Measurements from ENCODE around the gene ITGB3.
"Not testable (repeated sequence)": the region's sequence is repeated elsewhere in the genome, so short reads cannot be mapped to it uniquely, and the experiment has no call there.

ITGB3 gene

GRCh38 chr17:47218896-47219430 is 34.7 kb upstream of the ITGB3 start:
- H3K9me3 ChIP-seq (ENCODE audit: insufficient read depth, low read length) = peaks cover 5% of the 10 kb centered on the region; the same call in 1 of the 2 replicates
- no peak overlapping the region for H3K4me3 ChIP-seq (ENCODE audit: insufficient read length, low read depth)
- DNase-seq (ENCODE audit: low read depth, low spot score) = no peak
- H3K9ac ChIP-seq (ENCODE audit: insufficient read length, low read depth) = no peak overlapping the region
- H3K36me3 ChIP-seq (ENCODE audit: insufficient read depth, insufficient read length, low read length) = peaks cover 4% of the 10 kb centered on the region
- peaks cover 11% of the 10 kb centered on the region for H3K27me3 ChIP-seq (ENCODE audit: insufficient read depth, insufficient read length)
- no peak for TF ChIP-seq ZNF274 (IDR thresholded peaks at IDR 0.05; ENCODE audit: low read depth, low read length)
- TF ChIP-seq YY1 (IDR thresholded peaks at IDR 0.05; ENCODE audit: insufficient read depth, insufficient read length) = no peak
- no peak for TF ChIP-seq SUZ12 (IDR thresholded peaks at IDR 0.05; ENCODE audit: extremely low read depth, insufficient read depth, insufficient read length)
- H3K4me1 ChIP-seq (ENCODE audit: insufficient read depth, insufficient read length) = peaks cover 6% of the 10 kb centered on the region

GRCh38 chr17:47219621-47220475 is 33.8 kb upstream of the ITGB3 start:
- Histone ChIP-seq H3K9ac (ENCODE audit: insufficient read length, low read depth) (no peak overlapping the region), H3K4me3 (ENCODE audit: insufficient read length, low read depth) (no peak overlapping the region), H3K27me3 (ENCODE audit: insufficient read depth, insufficient read length) (peaks cover 11% of the 10 kb centered on the region), H3K4me1 (ENCODE audit: insufficient read depth, insufficient read length) (peaks cover 6% of the 10 kb centered on the region), H3K36me3 (ENCODE audit: insufficient read depth, insufficient read length, low read length) (peaks cover 4% of the 10 kb centered on the region), H3K9me3 (ENCODE audit: insufficient read depth, low read length) (peaks cover 12% of the 10 kb centered on the region; the same call in 1 of the 2 replicates)
- no peak for TF ChIP-seq SUZ12 (IDR thresholded peaks at IDR 0.05; ENCODE audit: extremely low read depth, insufficient read depth, insufficient read length)
- no peak for DNase-seq (ENCODE audit: low read depth, low spot score)

GRCh38 chr17:47220531-47220999 is 33.1 kb upstream of the ITGB3 start:
- H3K4me1 ChIP-seq (ENCODE audit: insufficient read depth, insufficient read length) = peaks cover 6% of the 10 kb centered on the region

GRCh38 chr17:47221154-47221553 is 32.5 kb upstream of the ITGB3 start:
- Histone ChIP-seq H3K36me3 (ENCODE audit: insufficient read depth, insufficient read length, low read length) (peaks cover 4% of the 10 kb centered on the region), H3K9me3 (ENCODE audit: insufficient read depth, low read length) (peaks cover 12% of the 10 kb centered on the region; the same call in 1 of the 2 replicates), H3K27me3 (ENCODE audit: insufficient read depth, insufficient read length) (peaks cover 11% of the 10 kb centered on the region), H3K9ac (ENCODE audit: insufficient read length, low read depth) (no peak overlapping the region), H3K4me3 (ENCODE audit: insufficient read length, low read depth) (no peak overlapping the region), H3K4me1 (ENCODE audit: insufficient read depth, insufficient read length) (peaks cover 6% of the 10 kb centered on the region)
- DNase-seq (ENCODE audit: low read depth, low spot score) = no peak
- TF ChIP-seq SUZ12 (IDR thresholded peaks at IDR 0.05; ENCODE audit: extremely low read depth, insufficient read depth, insufficient read length) = no peak
- TF ChIP-seq YY1 (IDR thresholded peaks at IDR 0.05; ENCODE audit: insufficient read depth, insufficient read length) = no peak

More at GRCh38 chr17:47220531-47220999, 33.1 kb upstream of the ITGB3 start:
- H3K4me3 ChIP-seq (ENCODE audit: insufficient read length, low read depth) = no peak overlapping the region
- H3K36me3 ChIP-seq (ENCODE audit: insufficient read depth, insufficient read length, low read length) = peaks cover 4% of the 10 kb centered on the region
- peaks cover 12% of the 10 kb centered on the region; the same call in 1 of the 2 replicates for H3K9me3 ChIP-seq (ENCODE audit: insufficient read depth, low read length)
- peaks cover 11% of the 10 kb centered on the region for H3K27me3 ChIP-seq (ENCODE audit: insufficient read depth, insufficient read length)
- TF ChIP-seq YY1 (IDR thresholded peaks at IDR 0.05; ENCODE audit: insufficient read depth, insufficient read length) (no peak), ZNF274 (IDR thresholded peaks at IDR 0.05; ENCODE audit: low read depth, low read length) (no peak), SUZ12 (IDR thresholded peaks at IDR 0.05; ENCODE audit: extremely low read depth, insufficient read depth, insufficient read length) (no peak)
- DNase-seq (ENCODE audit: low read depth, low spot score) = no peak
- no peak overlapping the region for H3K9ac ChIP-seq (ENCODE audit: insufficient read length, low read depth)

- H3K36me3 ChIP-seq (ENCODE audit: insufficient read depth, insufficient read length, low read length) = peaks cover 4% of the 10 kb centered on the region
- peaks cover 11% of the 10 kb centered on the region for H3K27me3 ChIP-seq (ENCODE audit: insufficient read depth, insufficient read length)
- H3K9me3 ChIP-seq (ENCODE audit: insufficient read depth, low read length) = peaks cover 12% of the 10 kb centered on the region; the same call in 1 of the 2 replicates
- no peak for TF ChIP-seq ZNF274 (IDR thresholded peaks at IDR 0.05; ENCODE audit: low read depth, low read length)
- TF ChIP-seq SUZ12 (IDR thresholded peaks at IDR 0.05; ENCODE audit: extremely low read depth, insufficient read depth, insufficient read length) = no peak
- TF ChIP-seq YY1 (IDR thresholded peaks at IDR 0.05; ENCODE audit: insufficient read depth, insufficient read length) = no peak
- DNase-seq (ENCODE audit: low read depth, low spot score) = no peak
- H3K4me1 ChIP-seq (ENCODE audit: insufficient read depth, insufficient read length) = peaks cover 6% of the 10 kb centered on the region
- no peak overlapping the region for H3K9ac ChIP-seq (ENCODE audit: insufficient read length, low read depth)
- no peak overlapping the region for H3K4me3 ChIP-seq (ENCODE audit: insufficient read length, low read depth)
Observed at GRCh38 chr17:47222047-47222446, 31.6 kb upstream of the ITGB3 start.

GRCh38 chr17:47223007-47223406 is 30.6 kb upstream of the ITGB3 start:
- H3K27me3 ChIP-seq (ENCODE audit: insufficient read depth, insufficient read length) = peaks cover 11% of the 10 kb centered on the region
- H3K4me3 ChIP-seq (ENCODE audit: insufficient read length, low read depth) = no peak overlapping the region
- peaks cover 12% of the 10 kb centered on the region; the same call in 1 of the 2 replicates for H3K9me3 ChIP-seq (ENCODE audit: insufficient read depth, low read length)
- H3K4me1 ChIP-seq (ENCODE audit: insufficient read depth, insufficient read length) = peaks cover 6% of the 10 kb centered on the region
- DNase-seq (ENCODE audit: low read depth, low spot score) = no peak
- peaks cover 4% of the 10 kb centered on the region for H3K36me3 ChIP-seq (ENCODE audit: insufficient read depth, insufficient read length, low read length)
- TF ChIP-seq SUZ12 (IDR thresholded peaks at IDR 0.05; ENCODE audit: extremely low read depth, insufficient read depth, insufficient read length) (no peak), ZNF274 (IDR thresholded peaks at IDR 0.05; ENCODE audit: low read depth, low read length) (no peak), YY1 (IDR thresholded peaks at IDR 0.05; ENCODE audit: insufficient read depth, insufficient read length) (no peak)
- no peak overlapping the region for H3K9ac ChIP-seq (ENCODE audit: insufficient read length, low read depth)

GRCh38 chr17:47223460-47223859 is 30.2 kb upstream of the ITGB3 start:
- H3K4me3 ChIP-seq (ENCODE audit: insufficient read length, low read depth) = no peak overlapping the region
- no peak for TF ChIP-seq YY1 (IDR thresholded peaks at IDR 0.05; ENCODE audit: insufficient read depth, insufficient read length)
- no peak for TF ChIP-seq SUZ12 (IDR thresholded peaks at IDR 0.05; ENCODE audit: extremely low read depth, insufficient read depth, insufficient read length)
- TF ChIP-seq ZNF274 (IDR thresholded peaks at IDR 0.05; ENCODE audit: low read depth, low read length) = no peak
- DNase-seq (ENCODE audit: low read depth, low spot score) = no peak
- peaks cover 12% of the 10 kb centered on the region; the same call in 1 of the 2 replicates for H3K9me3 ChIP-seq (ENCODE audit: insufficient read depth, low read length)
- peaks cover 6% of the 10 kb centered on the region for H3K4me1 ChIP-seq (ENCODE audit: insufficient read depth, insufficient read length)
- H3K27me3 ChIP-seq (ENCODE audit: insufficient read depth, insufficient read length) = peaks cover 11% of the 10 kb centered on the region
- H3K36me3 ChIP-seq (ENCODE audit: insufficient read depth, insufficient read length, low read length) = peaks cover 4% of the 10 kb centered on the region
- no peak overlapping the region for H3K9ac ChIP-seq (ENCODE audit: insufficient read length, low read depth)

GRCh38 chr17:47224077-47224476 is 29.6 kb upstream of the ITGB3 start:
- not testable (repeated sequence) for DNase-seq (ENCODE audit: low read depth, low spot score); H3K4me1 ChIP-seq (ENCODE audit: insufficient read depth, insufficient read length)

More at GRCh38 chr17:47224077-47224476, 29.6 kb upstream of the ITGB3 start:
- not testable (repeated sequence) for H3K36me3 ChIP-seq (ENCODE audit: insufficient read depth, insufficient read length, low read length); H3K4me3 ChIP-seq (ENCODE audit: insufficient read length, low read depth); H3K9ac ChIP-seq (ENCODE audit: insufficient read length, low read depth)
- Histone ChIP-seq H3K9me3 (ENCODE audit: insufficient read depth, low read length) (peaks cover 12% of the 10 kb centered on the region; the same call in 1 of the 2 replicates), H3K27me3 (ENCODE audit: insufficient read depth, insufficient read length) (peaks cover 11% of the 10 kb centered on the region)

All from NT2/D1 (cell line).